Amniotic epithelial cell (primary cell): ENCODE results near the gene PLCD1.
"Not testable (repeated sequence)": the region's sequence is repeated elsewhere in the genome, so short reads cannot be mapped to it uniquely, and the experiment has no call there.

Source experiments
- DNase-seq: peaks from one replicate; pipeline ENCODE4 v3.0.0-alpha.2; 2010; ENCODE audit warnings: low read depth

The PLCD1 gene

DNA sequence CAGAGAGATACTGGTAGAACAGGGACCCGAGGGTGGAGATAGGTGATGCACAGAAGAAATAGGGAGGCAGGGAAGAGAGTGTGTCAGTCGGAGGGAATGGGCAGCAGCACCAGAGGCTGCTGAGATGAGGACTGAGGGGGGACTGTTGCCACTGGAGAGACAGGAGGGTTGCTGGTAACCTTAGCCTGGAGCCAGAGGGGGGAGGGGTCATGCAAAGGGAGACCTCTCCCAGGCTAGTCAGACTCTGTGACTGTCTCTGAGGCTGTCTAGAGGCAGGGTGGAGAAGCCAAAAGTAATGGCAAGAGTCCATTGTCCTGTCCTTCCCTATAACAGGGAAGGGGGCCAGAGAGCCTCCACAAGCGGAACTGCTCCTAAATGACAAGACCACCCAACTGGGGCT is 7.5 kb upstream of the PLCD1 start:
- DNase-seq, result no peak

DNA sequence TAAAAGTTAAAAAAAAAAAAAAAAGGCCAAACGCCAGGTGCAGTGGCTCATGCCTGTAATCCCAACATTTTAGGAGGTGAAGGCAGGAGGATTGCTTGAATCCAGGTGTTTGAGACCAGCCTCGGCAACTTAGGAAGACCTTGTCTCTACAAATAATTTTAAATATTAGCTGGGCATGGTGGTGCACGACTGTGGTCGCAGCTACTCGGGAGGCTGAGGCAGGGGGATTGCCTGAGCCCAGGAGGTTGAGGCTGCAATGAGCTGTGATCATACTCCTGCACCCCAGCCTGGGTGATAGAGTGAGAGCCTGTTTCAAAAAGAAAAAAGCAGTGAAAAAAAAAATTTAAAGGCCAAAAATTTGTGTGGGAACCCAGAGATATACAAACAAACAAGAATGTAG is 6.8 kb upstream of the PLCD1 start:
- DNase-seq, result no peak

DNA sequence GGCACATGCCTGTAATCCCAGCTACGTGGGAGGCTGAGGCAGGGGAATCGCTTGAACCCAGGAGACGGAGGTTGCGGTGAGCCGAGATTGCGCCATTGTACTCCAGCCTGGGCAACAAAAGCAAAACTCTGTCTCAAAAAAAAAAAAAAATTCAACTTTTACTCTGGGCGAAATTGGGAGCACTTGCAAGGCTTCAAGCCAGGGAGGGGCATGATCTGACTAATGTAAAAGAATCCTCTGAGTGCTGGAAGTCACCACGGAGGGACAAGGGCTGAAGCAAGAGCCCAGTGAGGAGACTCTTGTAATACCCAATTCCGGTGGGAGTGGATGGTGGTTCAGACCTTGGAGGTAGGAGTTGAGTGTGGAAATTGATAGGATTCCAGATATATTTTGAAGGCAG is 4.9 kb upstream of the PLCD1 start:
- DNase-seq, result not testable (repeated sequence)

DNA sequence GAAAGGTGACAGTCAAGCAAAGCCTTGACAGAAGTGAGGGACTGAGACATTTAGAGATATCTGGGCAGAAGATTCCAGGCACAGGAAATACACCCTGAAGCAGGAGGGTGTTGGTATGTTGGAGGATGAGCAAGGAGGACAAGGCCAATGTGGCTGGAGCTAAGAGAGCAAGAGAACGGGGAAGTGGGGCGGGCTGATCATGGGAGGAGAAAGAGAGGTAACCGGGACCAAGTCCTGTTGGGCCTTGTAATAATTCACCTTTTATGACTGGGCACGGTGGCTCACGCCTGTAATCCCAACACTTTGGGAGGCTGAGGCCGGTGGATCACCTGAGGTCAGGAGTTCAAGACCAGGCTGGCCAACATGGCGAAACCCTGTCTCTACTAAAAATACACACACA is 4.1 kb upstream of the PLCD1 start:
- DNase-seq, result not testable (repeated sequence)

DNA sequence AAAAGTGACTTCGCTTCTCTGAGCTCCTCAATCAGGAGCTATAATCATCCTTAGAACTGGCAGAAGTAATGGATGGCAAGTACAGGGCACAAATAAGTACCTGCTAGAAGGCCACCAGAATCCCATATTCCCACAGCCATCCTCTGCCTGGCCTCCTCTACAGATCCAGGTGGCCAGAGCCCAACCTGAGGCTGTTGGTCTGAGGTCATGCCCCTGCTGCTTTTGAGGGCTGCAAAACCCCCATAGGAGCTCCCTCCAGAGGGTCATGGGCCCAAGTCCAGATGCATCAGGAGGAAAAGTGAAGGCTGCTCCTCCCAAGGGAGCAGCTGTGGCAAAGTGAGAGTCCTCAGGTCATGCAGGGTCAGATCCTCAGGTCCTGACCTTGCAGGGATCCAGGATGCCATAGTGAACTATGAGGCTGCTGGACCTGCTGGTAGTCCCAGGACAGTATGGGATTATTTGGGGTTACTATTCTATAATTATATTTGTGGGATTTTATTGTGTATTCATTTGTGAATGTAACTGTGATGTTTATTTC is 3.0 kb upstream of the PLCD1 start:
- DNase-seq, result no peak

DNA sequence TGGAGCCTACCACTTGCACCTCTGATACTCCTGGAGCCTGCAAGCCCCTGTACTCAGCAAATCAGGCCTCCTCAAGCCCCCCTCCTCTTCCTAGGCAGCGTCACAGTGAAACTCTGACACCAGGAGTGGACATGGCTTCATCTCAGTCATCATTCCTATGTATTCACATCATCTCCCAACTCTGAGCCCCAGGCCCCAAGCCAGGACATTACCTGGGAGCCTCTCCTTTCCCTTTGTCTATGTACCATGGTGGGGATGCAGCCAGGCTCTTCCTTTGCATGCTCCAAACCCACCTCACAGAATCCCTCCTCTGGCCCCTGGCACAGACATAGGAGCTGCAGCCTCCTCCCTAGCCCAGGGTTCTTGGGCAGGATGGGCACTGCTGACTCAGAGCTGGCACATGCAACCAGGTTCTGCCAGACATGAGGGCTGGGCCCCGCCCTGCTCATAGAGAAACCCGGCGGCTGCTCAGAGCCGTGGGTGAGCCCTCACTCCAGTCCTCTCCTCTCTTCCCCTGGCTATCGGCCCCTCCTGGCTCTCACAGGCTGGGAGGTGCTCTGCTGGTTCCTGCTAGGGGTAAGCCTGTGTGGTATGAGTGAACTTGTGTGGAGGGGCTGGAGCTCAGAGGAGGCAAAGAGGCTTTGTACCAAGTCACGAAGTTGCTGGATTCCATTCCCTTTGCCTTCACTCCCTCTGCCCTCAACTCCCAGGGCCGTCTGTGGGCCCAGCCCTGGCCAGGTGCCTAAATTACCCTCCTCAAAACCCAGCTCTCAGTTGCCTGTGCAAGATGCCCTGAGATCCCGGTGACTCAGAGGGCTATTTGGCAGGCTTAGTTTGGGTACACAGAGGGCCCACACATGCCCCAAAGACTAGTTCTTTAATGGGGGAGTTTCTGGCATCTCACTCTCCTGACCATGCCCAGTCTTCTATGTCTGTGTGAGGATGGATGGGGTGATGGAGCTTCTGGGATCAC is 1.9 kb upstream of the PLCD1 start:
- no peak for DNase-seq

DNA sequence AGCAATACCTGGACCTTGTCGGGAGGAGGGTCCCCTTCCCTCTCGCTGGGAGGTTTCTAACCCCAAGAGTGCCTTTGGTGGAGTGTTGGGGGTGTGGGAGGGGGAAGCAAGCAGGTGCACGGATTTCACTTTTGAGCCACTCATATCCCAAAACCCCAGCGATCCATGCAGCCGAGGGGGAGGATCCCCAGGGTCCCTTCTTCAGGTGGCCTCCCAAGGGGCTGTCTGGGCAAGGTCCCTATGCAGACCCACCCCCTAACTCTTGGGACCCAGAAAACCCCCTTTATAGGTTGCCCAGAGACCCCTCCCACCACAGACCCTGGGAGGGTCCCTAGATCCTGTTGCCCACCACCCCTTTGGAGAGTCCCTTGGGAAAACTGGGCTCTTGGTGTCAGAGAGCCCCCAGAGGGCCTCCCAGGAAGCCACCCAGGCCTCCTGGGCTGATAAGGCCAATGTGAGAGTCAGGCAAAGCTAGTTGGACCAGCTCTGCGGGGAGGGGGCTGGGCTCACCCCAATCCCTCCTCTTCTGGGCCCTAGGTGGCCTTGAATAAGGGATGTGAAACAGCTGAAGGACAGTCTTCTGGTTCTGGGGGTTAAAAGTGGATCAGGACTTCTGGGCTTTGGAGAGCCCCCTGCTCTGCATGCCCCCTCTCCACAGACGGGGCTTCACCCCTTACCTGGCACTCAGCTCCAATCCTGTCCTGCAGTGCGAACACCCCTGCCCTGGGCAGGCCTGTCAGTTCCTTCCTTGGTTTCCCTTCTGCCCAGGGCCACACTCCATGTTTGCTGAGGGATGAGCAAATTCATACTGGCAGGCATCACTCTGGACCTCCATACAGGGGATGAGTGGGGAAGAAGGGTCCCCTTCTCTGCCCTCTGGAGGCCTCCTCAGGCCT is 932 bp upstream of the PLCD1 start:
- no peak for DNase-seq

DNA sequence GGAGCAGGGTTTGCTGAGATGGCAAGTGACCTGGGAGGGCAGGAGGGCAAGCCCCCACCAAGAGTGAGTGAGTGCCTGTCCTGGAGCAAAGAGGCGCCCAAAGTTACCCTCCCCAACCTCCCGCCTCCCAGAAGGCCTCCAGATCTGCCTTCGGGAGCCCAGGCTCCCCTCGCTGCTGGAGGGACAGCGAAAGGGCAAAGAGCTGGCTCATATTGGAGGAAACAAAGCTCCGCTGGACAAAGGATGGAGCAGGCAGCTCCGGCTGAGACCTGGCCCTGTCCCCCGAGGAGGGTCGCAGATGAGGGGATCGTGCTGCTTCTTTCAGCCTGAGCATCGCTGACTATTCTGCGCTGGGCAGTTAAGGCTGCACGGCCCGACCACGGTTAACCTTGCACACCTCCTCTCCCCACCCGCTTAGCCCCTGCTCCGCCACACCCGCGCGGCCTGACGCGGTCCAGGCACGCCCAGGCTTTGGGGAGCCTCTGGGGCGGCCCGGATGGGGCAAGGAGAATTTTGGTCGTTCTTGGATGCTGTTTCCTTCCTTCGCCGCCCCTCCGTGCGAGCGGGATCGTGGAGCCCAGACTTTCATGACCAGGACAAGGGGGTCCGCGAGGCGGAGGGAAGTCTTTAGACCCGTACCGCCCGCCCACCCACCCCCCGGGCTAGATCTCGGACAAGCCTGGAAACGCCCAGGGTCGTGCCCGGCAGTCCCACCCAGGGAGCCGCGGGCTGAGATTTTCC is 651 bp downstream of the PLCD1 start:
- no peak for DNase-seq

DNA sequence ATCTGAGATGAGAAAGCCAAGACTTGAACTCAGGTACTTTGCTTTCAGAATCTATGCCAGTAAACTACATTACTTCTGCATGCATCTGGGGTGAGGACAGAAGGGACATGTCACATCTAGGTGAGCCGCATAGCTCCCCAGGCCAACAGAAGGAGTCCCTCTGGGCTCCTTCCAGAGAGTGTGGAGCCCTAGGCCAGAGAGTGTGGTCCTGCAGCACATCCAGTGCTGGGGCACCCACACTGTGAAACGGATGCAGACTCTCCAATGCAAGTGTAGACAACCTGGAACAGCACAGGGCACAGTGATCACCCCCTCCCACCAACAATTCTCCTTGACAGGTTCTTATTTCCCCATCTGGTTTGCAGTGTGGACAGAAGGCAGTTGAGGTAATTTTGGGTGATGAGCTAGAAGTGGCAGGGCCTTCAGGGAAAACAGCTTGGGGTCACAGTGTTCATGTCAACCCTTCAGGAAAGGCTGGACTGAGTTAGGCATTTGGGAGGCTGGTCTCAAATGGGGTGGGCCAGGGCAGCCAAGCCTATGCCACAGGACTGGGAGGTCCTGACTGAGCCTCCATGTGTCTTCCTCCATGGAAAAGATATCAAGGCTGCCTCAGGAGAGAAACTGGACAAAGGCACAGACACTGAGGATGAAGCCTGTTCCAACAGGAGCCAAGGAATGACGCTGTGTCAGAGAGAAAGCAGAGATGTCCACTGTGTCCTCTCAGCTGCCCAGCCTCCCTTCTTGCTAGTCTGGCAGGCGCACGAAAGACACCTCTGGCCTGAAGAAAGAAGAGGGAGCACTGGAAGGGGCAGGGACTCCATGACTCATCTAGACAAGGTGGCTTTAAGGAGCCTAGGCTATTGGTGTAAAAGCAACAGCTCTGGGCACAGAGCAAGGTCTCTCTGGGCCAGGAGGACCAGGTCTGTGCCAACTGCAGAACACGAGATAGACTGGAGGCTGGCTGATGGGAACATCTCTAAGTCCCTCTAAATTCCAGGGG is 1.7 kb downstream of the PLCD1 start:
- no peak for DNase-seq

DNA sequence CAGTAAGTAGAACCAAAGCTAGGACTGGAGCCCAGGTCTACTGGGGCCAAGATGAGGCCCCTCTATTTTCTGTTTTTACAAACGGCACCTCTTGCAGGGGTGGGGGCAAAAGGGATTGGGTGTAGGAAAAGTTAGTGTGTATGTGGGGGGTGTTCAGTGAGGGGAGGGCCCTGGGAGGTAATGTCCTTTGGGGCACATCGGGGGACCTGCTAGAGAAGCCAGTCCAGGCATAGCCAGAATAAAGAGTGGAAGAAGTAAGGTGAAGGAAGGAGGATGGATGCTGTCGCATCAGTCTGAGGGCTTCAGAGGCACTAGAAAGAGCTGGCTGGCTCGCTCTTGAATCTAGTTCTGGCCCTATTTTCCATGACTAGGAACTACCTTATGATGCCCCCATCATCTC is 2.6 kb downstream of the PLCD1 start:
- DNase-seq, result no peak

DNA sequence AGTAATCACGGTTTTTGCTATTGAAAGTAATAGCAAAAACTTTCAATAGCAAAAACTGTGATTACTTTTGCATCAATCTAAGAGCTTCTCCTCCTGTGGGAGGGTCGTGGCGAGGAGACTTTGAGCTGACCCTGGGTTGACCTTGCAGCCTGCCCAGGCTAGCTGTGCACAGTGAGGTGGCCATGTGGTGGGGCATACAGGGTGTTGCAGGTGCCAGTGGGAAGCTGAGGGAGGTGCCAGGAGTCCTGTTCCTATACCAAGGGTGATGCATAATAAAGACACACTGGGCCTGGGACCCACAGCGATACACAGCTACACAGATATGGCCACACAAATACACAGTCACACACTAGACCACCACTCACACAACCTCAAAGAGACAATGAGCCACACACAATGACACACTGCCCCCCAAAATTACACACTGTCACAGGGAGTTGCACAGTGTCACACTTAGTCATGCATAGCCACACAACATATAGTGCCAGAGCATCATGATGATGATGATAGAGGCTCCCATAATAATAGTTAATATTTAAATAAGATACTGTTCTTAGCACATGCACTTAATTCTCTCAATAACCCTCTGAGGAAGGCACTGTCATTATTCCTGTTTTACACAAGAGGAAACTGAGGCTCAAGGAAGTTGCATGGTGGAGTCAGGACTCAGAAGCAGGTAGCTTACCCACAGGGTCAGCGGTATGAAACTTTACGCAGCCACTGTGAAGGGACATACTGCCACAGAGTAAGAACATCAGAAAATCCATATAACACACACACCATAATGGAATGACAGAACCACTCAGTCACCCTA is 6.3 kb downstream of the PLCD1 start:
- DNase-seq, result no peak

DNA sequence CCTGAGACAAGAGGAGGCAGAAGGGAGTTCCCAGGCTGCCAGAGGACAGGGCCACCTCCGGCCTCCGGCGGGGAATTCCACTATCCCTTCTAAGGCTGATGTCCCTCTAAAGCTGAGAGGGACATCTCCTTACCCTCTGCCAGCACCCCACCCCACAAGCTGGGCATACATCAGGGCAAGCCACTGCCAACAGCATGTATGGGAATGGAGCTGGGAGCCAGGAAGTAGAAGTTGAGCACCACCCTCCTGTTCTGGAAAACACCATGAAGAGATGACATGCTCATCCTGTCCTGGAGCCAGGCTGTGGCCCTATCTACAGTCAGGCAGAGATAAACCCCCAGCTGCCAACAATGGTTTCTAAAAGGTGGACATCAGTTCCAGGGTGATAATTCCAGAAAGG is 7.1 kb downstream of the PLCD1 start:
- DNase-seq, result no peak

DNA sequence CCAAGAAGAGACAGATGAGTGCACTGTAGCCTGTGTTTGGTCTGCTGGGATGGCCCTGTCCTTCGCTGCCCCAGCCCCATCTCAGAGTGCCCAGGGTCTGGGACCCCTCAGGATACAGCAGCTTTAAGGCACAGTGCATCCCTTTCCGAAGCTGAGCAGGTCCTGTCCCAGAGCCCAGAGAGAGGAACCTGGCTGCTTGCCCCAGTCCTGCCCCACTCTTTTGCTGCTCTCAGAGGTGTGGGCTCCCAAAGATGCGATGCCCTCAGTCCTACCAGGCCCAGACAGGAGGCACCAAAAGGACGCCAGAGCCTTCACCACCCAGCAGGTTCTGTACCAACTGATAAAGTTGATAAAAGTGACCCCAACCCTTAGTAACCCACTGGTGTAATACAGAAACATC is 8.2 kb downstream of the PLCD1 start:
- no peak for DNase-seq

DNA sequence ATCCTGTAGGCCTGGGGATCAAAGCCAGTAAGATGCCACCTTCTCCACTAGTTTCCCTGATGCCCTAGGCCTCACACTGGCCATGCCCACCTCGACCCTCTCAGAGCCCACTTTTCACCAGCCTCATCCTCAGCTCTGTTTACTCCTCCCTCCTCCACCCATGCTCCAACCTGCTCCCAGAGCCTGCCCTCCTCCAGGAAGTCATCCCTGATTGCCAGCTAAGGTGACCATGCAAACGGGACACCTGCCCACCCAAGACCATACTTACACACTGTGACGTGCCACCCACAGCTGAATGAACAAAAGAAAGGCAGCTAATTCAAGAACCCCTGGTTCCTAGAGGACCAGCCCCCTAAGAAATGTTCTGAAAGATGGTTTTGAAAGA is 9.1 kb downstream of the PLCD1 start:
- no peak for DNase-seq

DNA sequence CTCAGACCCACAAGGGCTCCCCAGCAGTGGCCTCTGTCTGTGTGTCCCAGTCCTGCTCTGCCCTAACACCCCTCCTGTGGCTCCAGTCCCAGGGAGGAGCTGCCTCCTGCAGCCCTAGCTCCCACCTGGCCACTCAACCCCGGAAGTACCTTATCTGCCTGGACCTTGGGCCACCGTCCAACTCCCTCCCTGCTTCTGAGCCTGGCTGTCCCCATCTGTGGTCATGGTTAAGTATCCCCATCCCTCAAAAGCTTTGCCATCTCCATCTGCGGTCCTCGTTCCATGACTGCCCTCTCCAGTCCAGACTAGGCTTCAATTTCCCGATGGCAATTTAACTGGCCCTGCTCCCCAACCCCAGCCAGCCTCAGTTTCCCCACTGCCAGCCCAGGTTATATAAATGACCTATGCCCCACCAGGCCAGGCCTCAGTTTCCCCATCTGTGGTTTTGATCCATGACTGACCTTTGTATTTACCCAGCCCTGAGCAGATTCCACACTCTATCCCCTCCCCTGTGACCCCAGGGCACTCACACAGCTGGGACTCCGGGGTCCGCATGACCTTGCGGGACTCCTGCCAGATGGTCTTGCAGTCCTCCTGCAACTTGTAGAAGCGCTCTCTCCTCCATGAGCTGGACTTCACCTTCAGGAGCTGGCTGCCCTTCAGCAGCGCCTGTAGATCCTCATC is 9.6 kb downstream of the PLCD1 start:
- no peak for DNase-seq

DNA sequence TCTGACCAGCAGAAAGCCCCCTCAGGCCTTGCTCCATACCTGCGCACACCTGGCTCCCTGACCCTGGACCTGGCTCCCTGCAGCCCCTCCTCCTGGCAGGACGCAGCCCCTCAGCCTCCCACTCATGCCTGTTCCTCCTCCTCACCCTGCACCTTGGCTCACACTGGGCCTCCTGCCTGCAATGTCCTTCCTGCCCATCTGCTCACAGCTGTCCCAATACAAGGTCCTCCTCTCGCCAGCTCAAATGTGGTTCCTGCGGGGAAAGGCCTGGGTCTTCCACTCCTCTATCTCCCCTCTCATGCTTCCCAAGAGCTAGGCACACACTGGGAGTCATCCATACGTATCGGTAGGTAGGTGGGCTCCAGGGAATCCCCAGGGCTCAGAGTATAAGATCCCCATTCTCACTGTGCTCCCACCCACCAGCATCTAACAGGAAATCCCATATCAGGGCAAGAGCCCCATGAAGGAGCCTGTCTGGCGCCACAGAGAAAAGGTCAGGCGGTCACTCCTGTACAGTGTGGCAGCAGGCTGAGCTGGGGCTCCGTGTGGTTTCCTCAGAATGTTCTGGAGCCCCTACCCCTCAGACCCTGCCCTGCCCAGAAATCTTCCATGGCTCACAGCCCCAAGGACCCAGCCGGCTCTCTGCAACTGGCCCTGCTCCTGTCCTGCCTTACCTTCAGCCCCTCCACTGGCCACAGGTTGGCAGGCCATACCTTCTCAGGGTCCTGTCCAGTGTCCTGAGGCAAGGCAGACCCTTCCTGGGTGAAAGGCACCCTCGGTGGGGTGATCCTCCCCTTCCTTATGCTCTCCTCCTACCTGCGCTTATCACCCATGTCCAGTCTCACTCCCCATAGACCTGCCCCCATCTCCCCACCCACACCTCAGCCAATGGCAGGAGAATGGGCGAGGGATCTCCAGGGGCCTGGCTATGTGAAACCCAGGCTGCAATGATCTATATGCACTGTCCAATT is 10.9 kb downstream of the PLCD1 start:
- DNase-seq, result no peak

DNA sequence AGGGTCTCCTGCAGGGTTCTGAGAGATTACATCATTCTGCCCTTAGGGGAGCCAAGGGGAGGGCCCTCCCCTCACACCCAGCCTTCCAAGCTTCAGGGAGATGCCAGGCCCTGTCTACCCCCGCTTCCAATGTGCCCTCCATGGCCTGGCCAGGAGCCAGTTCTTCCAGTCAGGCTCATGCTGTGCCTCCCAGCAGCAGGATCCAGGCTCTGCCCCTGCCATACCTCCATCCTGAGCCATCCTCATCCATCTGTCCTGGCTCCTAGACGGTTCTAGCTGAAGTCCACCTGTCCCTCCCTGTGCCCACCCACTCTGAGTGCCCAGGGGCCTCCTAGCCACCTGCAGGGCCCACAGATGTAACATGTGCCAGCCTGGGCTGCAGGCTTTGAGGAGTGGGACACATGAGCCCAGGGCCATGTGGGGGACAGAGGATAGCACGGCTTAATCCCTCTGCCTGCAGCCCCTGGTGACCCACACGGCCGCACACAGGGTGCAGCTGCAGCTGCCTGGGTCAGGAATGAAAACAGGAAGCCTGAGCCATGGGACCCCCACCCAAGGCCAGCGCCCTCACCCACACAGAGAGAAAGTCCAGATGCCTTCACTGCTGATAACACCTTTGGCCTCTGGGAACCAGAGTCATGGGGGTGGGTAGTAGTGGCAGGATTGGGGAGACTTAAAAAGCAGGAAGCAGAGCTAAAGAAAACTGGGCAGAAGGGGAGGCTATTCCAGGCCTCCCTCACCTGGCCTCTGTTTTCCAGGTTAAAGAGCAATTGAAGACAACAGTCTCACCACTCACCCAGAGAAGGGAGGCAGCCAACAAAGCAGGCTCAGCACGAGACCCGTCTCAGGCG is 11.8 kb downstream of the PLCD1 start:
- DNase-seq, result no peak
